GM18526 (cell line): ENCODE results near the gene KEAP1.

Experiments
- POLR2A ChIP-seq: IDR thresholded peaks from 3 replicates; pipeline ENCODE4 v1.6.1; 2011; ENCODE audit not compliant: insufficient read length; ENCODE audit errors: extremely low read depth

Gene KEAP1

DNA sequence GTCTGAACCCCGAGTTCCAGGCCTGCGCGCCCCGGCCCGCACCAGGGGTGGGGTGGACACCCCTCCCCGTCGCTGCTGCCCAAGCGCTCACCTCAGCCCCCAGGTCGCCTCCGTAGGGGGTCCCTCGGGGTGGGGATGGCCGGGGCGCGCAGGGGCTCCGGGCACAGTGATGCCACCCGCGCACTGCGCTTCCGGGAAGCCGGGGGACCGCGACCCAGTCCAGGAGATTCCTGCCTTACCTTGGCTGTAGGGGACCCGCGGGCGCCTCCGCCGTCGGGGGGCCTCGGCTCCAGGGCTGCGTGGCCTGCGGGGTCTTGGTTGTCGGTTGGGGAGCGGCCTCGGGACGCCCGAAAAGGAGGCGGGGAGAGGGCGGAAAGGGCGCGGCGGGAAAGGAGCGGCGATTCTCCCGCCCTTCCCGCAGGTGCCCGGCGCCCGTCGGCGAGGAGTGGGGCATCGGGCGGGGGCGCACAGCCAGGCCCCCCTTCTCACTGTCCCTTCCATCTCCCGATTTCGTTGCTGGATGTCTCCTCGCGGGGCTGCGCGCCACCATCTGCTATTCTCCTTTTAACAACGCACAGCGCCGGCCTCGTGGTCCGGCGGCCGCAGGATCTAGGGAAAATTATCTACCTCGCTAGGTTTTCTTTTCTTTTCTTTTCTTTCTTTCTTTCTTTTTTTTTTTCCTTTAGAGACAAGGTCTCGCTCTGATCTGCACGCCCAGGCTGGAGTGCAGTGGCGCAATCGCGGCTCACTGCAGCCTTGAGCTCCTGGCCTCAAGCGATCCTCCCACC, at the start of gene KEAP1:
Gene KEAP1, minus strand, starts transcription at position 355 of the 788 bp plus-strand sequence. CDS start 3,323 bp downstream, outside the sequence.
- no peak for TF ChIP-seq POLR2A

GRCh38 chr19:10552510-10553053, 49.4 kb upstream of the KEAP1 start:
- no peak for TF ChIP-seq POLR2A

- no peak for TF ChIP-seq POLR2A
Observed at GRCh38 chr19:10551698-10552301, 48.6 kb upstream of the KEAP1 start.

GRCh38 chr19:10550336-10550735, 47.2 kb upstream of the KEAP1 start:
- TF ChIP-seq POLR2A: no peak

DNA sequence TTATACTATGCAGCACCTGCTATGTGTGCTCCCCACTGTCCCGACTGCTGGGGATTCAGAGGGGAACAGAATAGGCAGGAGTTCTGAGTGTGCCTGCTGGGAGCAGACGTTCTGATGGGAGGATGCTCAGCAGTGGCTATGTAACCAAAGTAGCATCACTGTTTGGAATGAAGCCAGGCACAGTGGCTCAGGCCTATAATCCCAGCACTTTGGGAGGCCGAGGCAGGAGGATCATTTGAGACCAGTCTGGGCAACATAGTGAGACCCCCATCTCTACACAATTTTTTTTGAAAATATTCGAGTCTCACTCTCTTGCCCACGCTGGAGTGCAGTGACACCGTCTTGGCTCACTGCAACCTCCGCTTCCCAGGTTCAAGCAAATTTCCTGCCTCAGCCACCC, 46.6 kb upstream of the KEAP1 start:
- no peak for TF ChIP-seq POLR2A

DNA sequence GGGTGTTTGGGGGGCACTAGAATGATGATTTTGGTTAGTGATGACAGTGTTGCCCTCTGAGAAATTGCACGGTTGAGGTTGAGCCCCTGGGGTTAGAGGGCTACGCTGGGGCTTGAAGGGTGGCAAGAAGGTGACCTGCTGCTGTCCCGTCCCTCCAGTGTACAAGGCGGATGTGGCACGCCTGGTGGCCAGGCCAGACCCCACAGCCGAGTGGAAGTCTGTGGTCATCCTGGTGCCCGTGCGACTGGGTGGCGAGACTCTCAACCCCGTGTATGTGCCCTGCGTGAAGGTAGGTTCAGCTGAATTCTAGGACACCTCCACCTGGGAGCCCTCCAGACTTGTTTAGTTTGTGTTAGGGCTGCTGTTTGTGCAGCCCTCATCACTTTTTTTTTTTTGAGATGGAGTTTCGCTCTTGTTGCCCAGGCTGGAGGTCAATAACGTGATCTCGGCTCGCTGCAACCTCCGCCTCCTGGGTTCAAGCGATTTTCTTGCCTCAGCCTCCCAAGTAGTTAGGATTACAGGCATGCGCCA, 45.7 kb upstream of the KEAP1 start:
- no peak for TF ChIP-seq POLR2A

DNA sequence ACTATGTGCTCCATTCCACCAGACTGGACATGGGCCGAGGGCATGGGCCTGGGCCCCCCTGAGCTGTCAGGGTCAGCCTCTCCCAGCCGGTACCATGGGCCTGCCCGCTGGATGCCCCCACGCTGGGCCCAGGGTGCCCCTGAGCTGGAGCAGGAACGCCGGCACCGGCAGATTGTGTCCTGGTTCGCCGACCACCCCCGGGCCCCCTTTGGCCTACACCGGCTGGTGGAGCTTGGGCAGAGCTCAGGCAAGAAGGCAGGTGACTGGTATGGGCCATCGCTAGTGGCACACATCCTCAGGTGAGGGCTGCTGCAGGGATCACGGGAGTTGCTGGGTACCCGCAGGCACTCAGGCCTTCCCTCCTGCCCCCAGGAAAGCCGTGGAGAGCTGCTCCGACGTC, 43.7 kb upstream of the KEAP1 start:
- TF ChIP-seq POLR2A: no peak

DNA sequence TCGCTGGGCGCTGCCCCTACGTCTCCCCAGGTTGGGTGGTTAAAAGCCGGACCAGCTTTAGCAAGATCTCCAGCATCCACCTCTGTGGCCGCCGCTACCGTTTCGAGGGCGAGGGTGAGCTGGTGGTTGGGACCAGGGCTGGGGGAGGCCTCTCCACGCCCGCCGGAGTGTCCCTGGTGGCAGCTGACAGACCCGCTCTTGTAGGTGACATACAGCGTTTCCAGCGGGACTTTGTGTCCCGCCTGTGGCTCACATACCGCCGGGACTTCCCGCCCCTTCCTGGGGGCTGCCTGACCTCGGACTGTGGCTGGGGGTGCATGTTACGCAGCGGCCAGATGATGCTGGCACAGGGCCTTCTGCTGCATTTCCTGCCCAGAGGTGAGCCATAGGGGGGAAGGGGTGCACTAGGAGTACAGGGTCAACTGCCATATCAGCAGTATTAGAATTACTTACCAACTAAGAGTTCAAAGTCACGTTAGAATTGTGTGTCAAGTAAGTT, 41.6 kb upstream of the KEAP1 start:
- no peak for TF ChIP-seq POLR2A

DNA sequence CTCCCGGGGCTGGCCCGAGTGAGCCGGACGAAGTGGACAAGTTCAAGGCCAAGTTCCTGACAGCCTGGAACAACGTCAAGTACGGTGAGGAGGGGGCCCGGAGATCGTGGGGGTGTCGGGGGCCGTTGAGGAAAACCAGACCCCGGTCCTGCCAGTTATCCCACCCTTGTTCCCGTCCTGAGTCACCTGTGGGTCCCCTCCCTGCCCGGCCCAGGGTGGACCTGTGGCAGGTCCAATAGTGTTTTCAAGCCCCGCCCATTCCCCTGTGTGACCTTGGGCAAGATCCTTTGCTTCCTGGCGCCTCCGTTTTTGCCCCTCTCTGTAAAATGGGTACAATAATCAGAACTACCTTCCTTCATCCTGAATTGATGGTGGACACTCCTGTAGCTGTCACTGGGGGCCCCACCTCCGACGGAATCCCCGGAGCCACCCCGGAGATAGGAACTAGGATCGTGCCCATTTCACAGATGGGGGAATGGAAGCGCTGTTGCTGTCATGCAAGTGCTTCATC, 41.1 kb upstream of the KEAP1 start:
- no peak for TF ChIP-seq POLR2A

DNA sequence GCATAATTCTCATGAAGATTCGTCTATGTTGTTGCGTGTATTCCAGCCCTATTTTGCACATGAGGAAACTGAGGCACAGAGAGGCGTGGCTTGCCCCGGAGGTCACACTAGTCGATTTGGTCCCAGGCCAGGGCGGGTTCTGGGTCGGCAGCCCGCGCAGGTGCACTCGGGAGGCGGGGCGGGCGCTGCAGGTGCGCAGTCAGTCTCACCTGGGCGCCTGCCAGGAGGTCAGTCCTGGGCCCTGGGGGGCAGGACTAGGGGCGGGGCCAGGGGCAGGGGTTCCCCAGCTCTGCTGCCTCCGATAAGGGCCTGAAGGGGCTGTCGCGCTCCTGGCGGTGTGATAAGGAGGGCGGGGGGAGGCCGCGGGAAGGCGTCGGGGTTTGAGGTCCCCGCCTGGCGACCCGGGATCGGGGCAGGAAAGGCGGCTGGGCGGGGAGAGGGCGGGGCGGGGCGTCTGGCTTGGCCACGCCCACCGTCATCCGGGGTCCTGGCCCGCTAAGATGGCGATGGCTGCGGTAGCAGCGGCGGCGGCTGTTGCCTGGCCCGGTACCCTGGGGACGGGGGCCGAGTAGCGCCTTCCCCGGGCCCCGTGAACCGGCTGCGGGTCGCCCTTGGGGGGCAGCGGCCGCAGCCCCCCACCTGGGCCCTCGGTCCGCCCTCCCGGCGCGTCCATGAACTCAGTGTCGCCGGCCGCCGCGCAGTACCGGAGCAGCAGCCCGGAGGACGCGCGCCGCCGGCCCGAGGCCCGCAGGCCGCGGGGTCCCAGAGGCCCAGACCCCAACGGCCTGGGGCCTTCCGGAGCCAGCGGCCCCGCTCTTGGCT, 40.5 kb upstream of the KEAP1 start, which contains the start of gene ATG4D:
Gene ATG4D, plus strand, starts transcription at position 485 of the 822 bp plus-strand sequence. Its CDS starts 187 bp downstream, at position 672.
- TF ChIP-seq POLR2A: peak; percentile 81

- no peak for TF ChIP-seq POLR2A
Observed at GRCh38 chr19:10543059-10543419, 39.9 kb upstream of the KEAP1 start.

- no peak for TF ChIP-seq POLR2A
Observed at GRCh38 chr19:10538204-10538983, 35.2 kb upstream of the KEAP1 start.

GRCh38 chr19:10537668-10538067, 34.5 kb upstream of the KEAP1 start:
- no peak for TF ChIP-seq POLR2A

- TF ChIP-seq POLR2A: no peak
Observed at GRCh38 chr19:10535613-10536012, 32.5 kb upstream of the KEAP1 start.
